Measurements from ENCODE around the gene KCTD8. TPM values are rescaled to one million over a fixed set of nuclear protein-coding genes. Genes with fewer than 3 reads are reported as not detected.

Gene KCTD8
- total RNA-seq, 4 donors from 2014 or later: 0.16 to 0.41 (median 0.37) TPM; not detected in 1

DNA sequence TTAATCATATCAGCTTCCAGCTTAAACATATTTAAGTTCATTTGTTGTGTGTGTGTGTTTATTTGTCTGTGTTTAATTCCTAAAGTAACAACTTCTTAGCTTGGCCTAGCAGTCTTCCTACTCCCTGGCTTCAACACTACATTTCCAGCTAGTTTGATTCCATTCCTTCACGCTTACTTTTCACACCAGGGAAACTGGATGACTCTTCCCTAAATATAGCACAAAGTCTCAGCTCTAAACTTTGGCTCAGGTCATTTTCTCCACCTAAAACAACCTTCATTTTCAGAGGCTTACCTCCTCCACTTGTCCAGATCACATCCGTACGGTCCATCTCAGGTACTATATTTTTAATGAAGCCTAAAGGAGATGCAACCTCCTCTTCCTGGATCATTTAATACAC is 94.4 kb downstream of the KCTD8 start:
- H3K4me1 ChIP-seq: no peaks in the 10 kb centered on the region
- intact Hi-C loops (cut with DNase I; ENCODE audit: low total_unique reads) (no loop called here), in situ Hi-C loops (cut with MboI; ENCODE audit: low pct_ligation_motif_present in 1 of 4, low pct_unique_long_range_greater_than_20kb in 1 of 4, low sequenced_read_pairs in 3 of 4) (no loop called here)
- no peak overlapping the region for H3K27ac ChIP-seq
- no peak overlapping the region for H3K4me3 ChIP-seq
- no peak for DNase-seq
- H3K9me3 ChIP-seq: no peaks in the 10 kb centered on the region
- TF ChIP-seq POLR2AphosphoS5 (IDR thresholded peaks at IDR 0.05): no peak
- no peak for TF ChIP-seq EP300 (IDR thresholded peaks at IDR 0.05; ENCODE audit: low read depth)
- no peak for TF ChIP-seq POLR2A (IDR thresholded peaks at IDR 0.05)
- TF ChIP-seq, protein P1, sequence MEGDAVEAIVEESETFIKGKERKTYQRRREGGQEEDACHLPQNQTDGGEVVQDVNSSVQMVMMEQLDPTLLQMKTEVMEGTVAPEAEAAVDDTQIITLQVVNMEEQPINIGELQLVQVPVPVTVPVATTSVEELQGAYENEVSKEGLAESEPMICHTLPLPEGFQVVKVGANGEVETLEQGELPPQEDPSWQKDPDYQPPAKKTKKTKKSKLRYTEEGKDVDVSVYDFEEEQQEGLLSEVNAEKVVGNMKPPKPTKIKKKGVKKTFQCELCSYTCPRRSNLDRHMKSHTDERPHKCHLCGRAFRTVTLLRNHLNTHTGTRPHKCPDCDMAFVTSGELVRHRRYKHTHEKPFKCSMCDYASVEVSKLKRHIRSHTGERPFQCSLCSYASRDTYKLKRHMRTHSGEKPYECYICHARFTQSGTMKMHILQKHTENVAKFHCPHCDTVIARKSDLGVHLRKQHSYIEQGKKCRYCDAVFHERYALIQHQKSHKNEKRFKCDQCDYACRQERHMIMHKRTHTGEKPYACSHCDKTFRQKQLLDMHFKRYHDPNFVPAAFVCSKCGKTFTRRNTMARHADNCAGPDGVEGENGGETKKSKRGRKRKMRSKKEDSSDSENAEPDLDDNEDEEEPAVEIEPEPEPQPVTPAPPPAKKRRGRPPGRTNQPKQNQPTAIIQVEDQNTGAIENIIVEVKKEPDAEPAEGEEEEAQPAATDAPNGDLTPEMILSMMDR (IDR thresholded peaks at IDR 0.05): no peak
- no peaks in the 10 kb centered on the region for H3K27me3 ChIP-seq
- no peaks in the 10 kb centered on the region for H3K36me3 ChIP-seq
- WGBS, 2 donors (ENCODE audit: low coverage in 1 of 2): 86 to 92% methylated on average over 3 of the region's 3 CpGs

GRCh38 chr4:44351069-44351468 is 97.5 kb downstream of the KCTD8 start:
- H3K27ac ChIP-seq: no peak overlapping the region
- H3K4me1 ChIP-seq: no peaks in the 10 kb centered on the region
- intact Hi-C loops (cut with DNase I; ENCODE audit: low total_unique reads): no loop called here
- no peaks in the 10 kb centered on the region for H3K9me3 ChIP-seq
- no peak overlapping the region for H3K4me3 ChIP-seq
- DNase-seq: no peak
- no peaks in the 10 kb centered on the region for H3K36me3 ChIP-seq
- in situ Hi-C loops (cut with MboI; ENCODE audit: low pct_ligation_motif_present in 1 of 4, low pct_unique_long_range_greater_than_20kb in 1 of 4, low sequenced_read_pairs in 3 of 4): no loop called here
- TF ChIP-seq EP300 (IDR thresholded peaks at IDR 0.05; ENCODE audit: low read depth) (no peak), POLR2AphosphoS5 (IDR thresholded peaks at IDR 0.05) (no peak), POLR2A (IDR thresholded peaks at IDR 0.05) (no peak)
- TF ChIP-seq, protein P1 (IDR thresholded peaks at IDR 0.05): no peak
- no peaks in the 10 kb centered on the region for H3K27me3 ChIP-seq
- 57 to 68% methylated on average over 3 of the region's 3 CpGs for WGBS, 2 donors (ENCODE audit: low coverage in 1 of 2)

GRCh38 chr4:44342800-44343199 is 105.8 kb downstream of the KCTD8 start:
- Histone ChIP-seq H3K36me3 (no peaks in the 10 kb centered on the region), H3K4me1 (no peaks in the 10 kb centered on the region), H3K27ac (no peak overlapping the region), H3K27me3 (no peaks in the 10 kb centered on the region), H3K9me3 (no peaks in the 10 kb centered on the region), H3K4me3 (no peak overlapping the region)
- in situ Hi-C loops (cut with MboI; ENCODE audit: low pct_ligation_motif_present in 1 of 4, low pct_unique_long_range_greater_than_20kb in 1 of 4, low sequenced_read_pairs in 3 of 4): no loop called here
- DNase-seq: no peak
- intact Hi-C loops (cut with DNase I; ENCODE audit: low total_unique reads): no loop called here
- TF ChIP-seq, protein P1 (IDR thresholded peaks at IDR 0.05): no peak
- TF ChIP-seq POLR2AphosphoS5 (IDR thresholded peaks at IDR 0.05): no peak
- TF ChIP-seq EP300 (IDR thresholded peaks at IDR 0.05; ENCODE audit: low read depth): no peak
- TF ChIP-seq POLR2A (IDR thresholded peaks at IDR 0.05): no peak
- WGBS, 2 donors (ENCODE audit: low coverage in 1 of 2): 30 to 34% methylated on average over 1 of the region's 1 CpG

GRCh38 chr4:44326741-44327140 is 121.9 kb downstream of the KCTD8 start:
- Histone ChIP-seq H3K27me3 (no peaks in the 10 kb centered on the region), H3K4me1 (no peaks in the 10 kb centered on the region), H3K9me3 (no peaks in the 10 kb centered on the region), H3K36me3 (no peaks in the 10 kb centered on the region), H3K27ac (no peak overlapping the region), H3K4me3 (no peak overlapping the region)
- TF ChIP-seq POLR2A (IDR thresholded peaks at IDR 0.05) (no peak), POLR2AphosphoS5 (IDR thresholded peaks at IDR 0.05) (no peak)
- 20 to 43% methylated on average over 2 of the region's 2 CpGs for WGBS, 2 donors (ENCODE audit: low coverage in 1 of 2)
- no peak for DNase-seq
- in situ Hi-C loops (cut with MboI; ENCODE audit: low pct_ligation_motif_present in 1 of 4, low pct_unique_long_range_greater_than_20kb in 1 of 4, low sequenced_read_pairs in 3 of 4) (no loop called here), intact Hi-C loops (cut with DNase I; ENCODE audit: low total_unique reads) (no loop called here)

- no peak for DNase-seq
- Histone ChIP-seq H3K36me3 (no peaks in the 10 kb centered on the region), H3K4me3 (no peak overlapping the region), H3K27ac (no peak overlapping the region), H3K9me3 (no peaks in the 10 kb centered on the region), H3K27me3 (no peaks in the 10 kb centered on the region), H3K4me1 (no peaks in the 10 kb centered on the region)
- intact Hi-C loops (cut with DNase I; ENCODE audit: low total_unique reads) (no loop called here), in situ Hi-C loops (cut with MboI; ENCODE audit: low pct_ligation_motif_present in 1 of 4, low pct_unique_long_range_greater_than_20kb in 1 of 4, low sequenced_read_pairs in 3 of 4) (no loop called here)
- TF ChIP-seq, protein P1 (IDR thresholded peaks at IDR 0.05): no peak
- TF ChIP-seq POLR2AphosphoS5 (IDR thresholded peaks at IDR 0.05): no peak
- TF ChIP-seq POLR2A (IDR thresholded peaks at IDR 0.05): no peak
- no peak for TF ChIP-seq EP300 (IDR thresholded peaks at IDR 0.05; ENCODE audit: low read depth)
- WGBS, 2 donors (ENCODE audit: low coverage in 1 of 2): 15 to 24% methylated on average over 2 of the region's 2 CpGs
Measured at GRCh38 chr4:44320833-44321232, 127.8 kb downstream of the KCTD8 start.

Data from transverse colon (tissue), 4 donors.